OCI-LY3 (cell line): ENCODE data around the gene DNAJC18.

Experiments
- EZH2phosphoT487 ChIP-seq: fragments of 200-600 bp; shearing (Covaris generic); IDR thresholded peaks from 2 replicates; pipeline ENCODE4 v1.6.1; 2018; ENCODE audit warnings: antibody characterized with exemption, mixed run types, low read depth
- TF ChIP-seq, protein P1 (sequence below): fragments of 200-600, 300-600 bp; sonication (generic); IDR thresholded peaks from 2 replicates; pipeline ENCODE4 v1.5.1; 2014; ENCODE audit warnings: antibody characterized with exemption, low read length, low read depth

DNA sequence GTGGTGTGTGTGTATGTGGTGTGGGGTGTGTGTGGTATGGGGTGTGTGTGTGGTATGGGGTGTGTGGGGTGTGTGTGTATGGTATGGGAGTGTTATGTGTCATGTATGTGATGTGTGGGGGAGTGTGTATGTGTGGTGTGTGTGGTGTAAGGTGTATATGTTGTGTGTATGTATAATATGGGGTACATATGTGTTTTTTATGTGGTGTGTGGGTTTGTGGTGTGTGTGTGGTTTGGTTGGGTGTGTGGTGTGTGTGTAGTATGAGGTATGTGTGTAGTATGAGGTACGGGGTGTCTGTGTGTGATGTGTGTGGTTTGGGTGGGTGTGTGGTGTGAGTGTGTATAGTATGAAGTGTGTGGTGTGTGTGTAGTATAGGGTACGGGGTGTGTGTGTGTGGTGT is 11.9 kb upstream of the DNAJC18 start:
- TF ChIP-seq, protein P1, sequence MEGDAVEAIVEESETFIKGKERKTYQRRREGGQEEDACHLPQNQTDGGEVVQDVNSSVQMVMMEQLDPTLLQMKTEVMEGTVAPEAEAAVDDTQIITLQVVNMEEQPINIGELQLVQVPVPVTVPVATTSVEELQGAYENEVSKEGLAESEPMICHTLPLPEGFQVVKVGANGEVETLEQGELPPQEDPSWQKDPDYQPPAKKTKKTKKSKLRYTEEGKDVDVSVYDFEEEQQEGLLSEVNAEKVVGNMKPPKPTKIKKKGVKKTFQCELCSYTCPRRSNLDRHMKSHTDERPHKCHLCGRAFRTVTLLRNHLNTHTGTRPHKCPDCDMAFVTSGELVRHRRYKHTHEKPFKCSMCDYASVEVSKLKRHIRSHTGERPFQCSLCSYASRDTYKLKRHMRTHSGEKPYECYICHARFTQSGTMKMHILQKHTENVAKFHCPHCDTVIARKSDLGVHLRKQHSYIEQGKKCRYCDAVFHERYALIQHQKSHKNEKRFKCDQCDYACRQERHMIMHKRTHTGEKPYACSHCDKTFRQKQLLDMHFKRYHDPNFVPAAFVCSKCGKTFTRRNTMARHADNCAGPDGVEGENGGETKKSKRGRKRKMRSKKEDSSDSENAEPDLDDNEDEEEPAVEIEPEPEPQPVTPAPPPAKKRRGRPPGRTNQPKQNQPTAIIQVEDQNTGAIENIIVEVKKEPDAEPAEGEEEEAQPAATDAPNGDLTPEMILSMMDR: no peak
- no peak for TF ChIP-seq EZH2phosphoT487
